GM12878 (cell line): ENCODE results near the gene DCTPP1. TPM values are rescaled to one million over a fixed set of nuclear protein-coding genes. Genes with fewer than 3 reads are reported as not detected.

Experiments used
- ATAC-seq: fragments of 200-7000 bp; cut with Tn5 transposase; 3 replicates; pipeline ENCODE4 v1.9.1; 2020; ENCODE audit warnings: mild to moderate bottlenecking, moderate library complexity
- BruUV-seq: library from RNA; stranded (reverse); fragments of 400-500 nt; replicated peaks from 2 replicates; lab custom pipeline; 2021; lab: Mats Ljungman, UMichigan
- CTCF ChIA-PET: fragments of 300-600 bp; sonication (Branson Sonifier 250); formaldehyde crosslinking; extraction: SDS; loops from one replicate; lab custom pipeline; 2021; ENCODE audit warnings: inconsistent platforms; lab: Yijun Ruan, JAX
- POLR2A ChIA-PET: fragments of 350-600 bp; formaldehyde crosslinking; extraction: SDS; loops from one replicate; lab custom pipeline; 2021; ENCODE audit warnings: inconsistent platforms; lab: Charles Lee
- RAD21 ChIA-PET: fragments of 300-600 bp; sonication (Branson Sonifier 250); formaldehyde crosslinking; loops from one replicate; lab custom pipeline; 2023; ENCODE audit warnings: antibody characterized with exemption; ENCODE audit not compliant: unreplicated experiment; lab: Charles Lee
- SMC1A ChIA-PET: fragments of 300-600 bp; sonication (Branson Sonifier 250); formaldehyde crosslinking; loops from one replicate; lab custom pipeline; 2023; ENCODE audit not compliant: unreplicated experiment, uncharacterized antibody; lab: Charles Lee
- DNase-seq: peaks from one replicate; pipeline ENCODE4 v3.0.0-alpha.2; 2011; ENCODE audit warnings: low read depth, low spot score
- FAIRE-seq: peaks from 3 replicates; lab custom pipeline; 2011; peaks lifted over from hg19 to GRCh38; lab: Jason Lieb, UNC
- H2AFZ ChIP-seq: 2 replicates; pipeline ENCODE4 v1.6.0; 2011; ENCODE audit warnings: low read depth, low read length, control low read depth; ENCODE audit not compliant: control insufficient read depth
- H3K27ac ChIP-seq: 2 replicates; pipeline ENCODE4 v1.5.1; 2011; ENCODE audit warnings: control low read depth; ENCODE audit not compliant: control insufficient read depth, insufficient read depth
- H3K27me3 ChIP-seq, 2 experiments: replicated peaks in 1 of 2; 2 replicates each; pipeline versions ENCODE4 v1.6.0 to v1.6.1; 2011; ENCODE audit warnings: low read length in 1 of 2; ENCODE audit not compliant: control insufficient read depth in 2 of 2, insufficient read depth in 2 of 2
- H3K36me3 ChIP-seq, 2 experiments: 2 replicates each; pipeline ENCODE4 v1.5.1; 2011; ENCODE audit warnings: low read length in 1 of 2; ENCODE audit not compliant: control insufficient read depth in 2 of 2, insufficient read depth in 2 of 2
- H3K4me1 ChIP-seq: 2 replicates; pipeline ENCODE4 v1.6.1; 2011; ENCODE audit warnings: mild to moderate bottlenecking, low read length, moderate library complexity, mixed read lengths; ENCODE audit not compliant: control insufficient read depth, insufficient read depth
- H3K4me2 ChIP-seq: 2 replicates; pipeline ENCODE4 v1.6.0; 2011; ENCODE audit warnings: control low read depth; ENCODE audit not compliant: control insufficient read depth, insufficient read depth
- H3K4me3 ChIP-seq: fragments of 200-600 bp; sonication (generic); 2 replicates; pipeline ENCODE4 v1.5.1; 2016
- H3K79me2 ChIP-seq: 2 replicates; pipeline ENCODE4 v1.6.0; 2011; ENCODE audit warnings: low read length; ENCODE audit not compliant: control insufficient read depth, insufficient read depth
- H3K9ac ChIP-seq: 2 replicates; pipeline ENCODE4 v1.8.0; 2011; ENCODE audit warnings: low read length, control low read depth, mixed read lengths; ENCODE audit not compliant: control insufficient read depth, insufficient read depth
- H3K9me3 ChIP-seq: replicated peaks from 3 replicates; pipeline ENCODE4 v1.5.1; 2011; ENCODE audit warnings: mild to moderate bottlenecking, low read length; ENCODE audit not compliant: control insufficient read depth, insufficient read depth
- H4K20me1 ChIP-seq: 2 replicates; pipeline ENCODE4 v1.6.0; 2011; ENCODE audit not compliant: control insufficient read depth, insufficient read depth
- ASH2L ChIP-seq: fragments of 300-600, 200-600 bp; sonication (generic); IDR thresholded peaks from 2 replicates; pipeline ENCODE4 v1.6.1; 2017; ENCODE audit warnings: low read depth, mild to moderate bottlenecking, borderline replicate concordance
- BMI1 ChIP-seq: fragments of 450-650 bp; IDR thresholded peaks from 2 replicates; pipeline ENCODE4 v1.6.1; 2016; ENCODE audit warnings: mild to moderate bottlenecking, moderate library complexity, borderline replicate concordance
- CBFB ChIP-seq: IDR thresholded peaks from 2 replicates; pipeline ENCODE4 v1.6.1; 2016; ENCODE audit warnings: antibody characterized with exemption, low read depth
- LARP7 ChIP-seq: fragments of 450-650 bp; IDR thresholded peaks from 2 replicates; pipeline ENCODE4 v1.6.1; 2017; ENCODE audit warnings: mild to moderate bottlenecking
- MTA3 ChIP-seq: IDR thresholded peaks from 2 replicates; pipeline ENCODE4 v1.6.1; 2012; ENCODE audit warnings: low read length, inconsistent platforms, borderline replicate concordance
- TAF1 ChIP-seq: IDR thresholded peaks from 2 replicates; pipeline ENCODE4 v1.6.1; 2011; ENCODE audit warnings: mild to moderate bottlenecking, low read depth, low read length, borderline replicate concordance
- YBX1 ChIP-seq: fragments of 450-650 bp; IDR thresholded peaks from 2 replicates; pipeline ENCODE4 v1.6.1; 2016; ENCODE audit warnings: antibody characterized with exemption
- WGBS: methylation state at CpG from one replicate; pipeline ENCODE4 v1.1.6; 2016; ENCODE audit warnings: low lambda C conversion rate; ENCODE audit not compliant: insufficient replicate concordance, insufficient coverage; ENCODE audit errors: missing lambda C conversion rate; 5-methylcytosine and 5-hydroxymethylcytosine counted together
- in situ Hi-C: fragments of 300-500 bp; cut with MboI; formaldehyde crosslinking; loops from 9 replicates; pipeline ENCODE4 v1.14.3; 2018; ENCODE audit warnings: mixed read lengths
- intact Hi-C: fragments of 100-400 bp; cut with micrococcal nuclease; formaldehyde crosslinking; loops from one replicate; pipeline ENCODE4 v1.14.2; 2022; ENCODE audit not compliant: unreplicated experiment
- polyA plus RNA-seq, 11 experiments: library from polyadenylated mRNA; depleted of rRNA in 4 of 11; unstranded in 6 of 11; stranded (reverse) in 5 of 11; fragments of >200 nt; fragmentation: Nextera tagmentation in 4 of 11; fragmentation: Illumina TruSeq in 1 of 11; extraction: Ambion mirVana in 4 of 11; extraction: Trizol in 1 of 11; gene quantifications; 1 replicate in 1 of 11; 2 replicates in 10 of 11; pipeline versions ENCODE4 v1.2.1 to v1.2.3, GENCODE V29; 2011 to 2016; ENCODE audit warnings: inconsistent platforms in 2 of 11, missing spikeins in 2 of 11, low read depth in 1 of 11
- total RNA-seq, 4 experiments: library from RNA; depleted of rRNA in 3 of 4; stranded (reverse); fragments of >200 nt in 3 of 4; fragmentation: Illumina TruSeq in 1 of 4; extraction: Trizol in 1 of 4; gene quantifications; 2 replicates each; pipeline versions ENCODE4 v1.2.1 to v1.2.3, GENCODE V29; 2013 to 2021
- TF ChIP-seq, protein P1 (sequence below): fragments of 450-650 bp; IDR thresholded peaks from 2 replicates; pipeline ENCODE4 v1.6.1; 2017; ENCODE audit warnings: mild to moderate bottlenecking

The DCTPP1 gene
- total and polyA plus RNA-seq, 10 of the 15 experiments (the other 5 are each of a cell fraction or from before 2014, with no cell fraction given), result 72.1 to 266 (median 157) TPM

- FAIRE-seq, result no peak
- ChIA-PET POLR2A (interaction anchor here (0.6 kb wide), 1 partner anchor 42 kb away, joined by 4 read pairs; no protein-coding TSS in a partner anchor), RAD21 (interaction anchor here (2.7 kb wide), 1 partner anchor 13 kb away, joined by 15 read pairs; the partner anchor contains the start of gene DCTPP1), CTCF (interaction anchor here (1.1 to 8.2 kb wide), 4 partner anchors 14 to 91 kb away, joined by 3 to 60 read pairs (median 32); partner anchors contain the start of genes DCTPP1 and ZNF747), SMC1A (interaction anchor here (1.3 to 19.4 kb wide), 3 partner anchors 14 to 28 kb away, joined by 3 to 431 read pairs (median 13); partner anchors contain the start of genes DCTPP1 and ITGAL)
- peaks cover 0 to 2% of the 10 kb centered on the region in 2 experiments; a peak in 2 of 4 replicates for H3K36me3 ChIP-seq
- H3K27me3 ChIP-seq, result no peaks in the 10 kb centered on the region
- no peak overlapping the region for H2AFZ ChIP-seq
- no peaks in the 10 kb centered on the region for H3K9me3 ChIP-seq
- ATAC-seq, result no peak
- TF ChIP-seq TAF1, result no peak
- no peak for TF ChIP-seq YBX1
- no peak for TF ChIP-seq BMI1
- TF ChIP-seq, protein P1, sequence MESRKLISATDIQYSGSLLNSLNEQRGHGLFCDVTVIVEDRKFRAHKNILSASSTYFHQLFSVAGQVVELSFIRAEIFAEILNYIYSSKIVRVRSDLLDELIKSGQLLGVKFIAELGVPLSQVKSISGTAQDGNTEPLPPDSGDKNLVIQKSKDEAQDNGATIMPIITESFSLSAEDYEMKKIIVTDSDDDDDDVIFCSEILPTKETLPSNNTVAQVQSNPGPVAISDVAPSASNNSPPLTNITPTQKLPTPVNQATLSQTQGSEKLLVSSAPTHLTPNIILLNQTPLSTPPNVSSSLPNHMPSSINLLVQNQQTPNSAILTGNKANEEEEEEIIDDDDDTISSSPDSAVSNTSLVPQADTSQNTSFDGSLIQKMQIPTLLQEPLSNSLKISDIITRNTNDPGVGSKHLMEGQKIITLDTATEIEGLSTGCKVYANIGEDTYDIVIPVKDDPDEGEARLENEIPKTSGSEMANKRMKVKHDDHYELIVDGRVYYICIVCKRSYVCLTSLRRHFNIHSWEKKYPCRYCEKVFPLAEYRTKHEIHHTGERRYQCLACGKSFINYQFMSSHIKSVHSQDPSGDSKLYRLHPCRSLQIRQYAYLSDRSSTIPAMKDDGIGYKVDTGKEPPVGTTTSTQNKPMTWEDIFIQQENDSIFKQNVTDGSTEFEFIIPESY, result no peak
- 0 out of 2 replicates have a peak, but pooled peaks have one; percentile 10 for TF ChIP-seq MTA3
- no peak for TF ChIP-seq LARP7
- no peak for TF ChIP-seq ASH2L
- TF ChIP-seq CBFB, result no peak
- H3K4me1 ChIP-seq, result peaks cover 17% of the 10 kb centered on the region
- no TSS peak for BruUV-seq
- H3K9ac ChIP-seq, result no peak overlapping the region
- H3K4me2 ChIP-seq, result no peak overlapping the region
- peaks cover 18% of the 10 kb centered on the region for H3K79me2 ChIP-seq
- intact Hi-C loops (loop anchor here (2.0 kb wide), 1 partner anchor 29 kb away; the partner anchor contains the start of gene ITGAL), in situ Hi-C loops (no loop called here)
- WGBS, result 100% methylated on average over 2 of the region's 2 CpGs
- H4K20me1 ChIP-seq, result no peaks in the 10 kb centered on the region
- DNase-seq, result no peak
- no peak overlapping the region for H3K4me3 ChIP-seq
- no peak overlapping the region for H3K27ac ChIP-seq
These were observed 13.8 kb upstream of the DCTPP1 start for GRCh38 chr16:30443631-30444030.
